ENCODE results near the gene ATP2C1. TPM values are rescaled to one million over a fixed set of nuclear protein-coding genes. Genes with fewer than 3 reads are reported as not detected.

The ATP2C1 gene
- total RNA-seq, 2 experiments from 2014 or later, result 46.4 to 46.8 TPM

DNA sequence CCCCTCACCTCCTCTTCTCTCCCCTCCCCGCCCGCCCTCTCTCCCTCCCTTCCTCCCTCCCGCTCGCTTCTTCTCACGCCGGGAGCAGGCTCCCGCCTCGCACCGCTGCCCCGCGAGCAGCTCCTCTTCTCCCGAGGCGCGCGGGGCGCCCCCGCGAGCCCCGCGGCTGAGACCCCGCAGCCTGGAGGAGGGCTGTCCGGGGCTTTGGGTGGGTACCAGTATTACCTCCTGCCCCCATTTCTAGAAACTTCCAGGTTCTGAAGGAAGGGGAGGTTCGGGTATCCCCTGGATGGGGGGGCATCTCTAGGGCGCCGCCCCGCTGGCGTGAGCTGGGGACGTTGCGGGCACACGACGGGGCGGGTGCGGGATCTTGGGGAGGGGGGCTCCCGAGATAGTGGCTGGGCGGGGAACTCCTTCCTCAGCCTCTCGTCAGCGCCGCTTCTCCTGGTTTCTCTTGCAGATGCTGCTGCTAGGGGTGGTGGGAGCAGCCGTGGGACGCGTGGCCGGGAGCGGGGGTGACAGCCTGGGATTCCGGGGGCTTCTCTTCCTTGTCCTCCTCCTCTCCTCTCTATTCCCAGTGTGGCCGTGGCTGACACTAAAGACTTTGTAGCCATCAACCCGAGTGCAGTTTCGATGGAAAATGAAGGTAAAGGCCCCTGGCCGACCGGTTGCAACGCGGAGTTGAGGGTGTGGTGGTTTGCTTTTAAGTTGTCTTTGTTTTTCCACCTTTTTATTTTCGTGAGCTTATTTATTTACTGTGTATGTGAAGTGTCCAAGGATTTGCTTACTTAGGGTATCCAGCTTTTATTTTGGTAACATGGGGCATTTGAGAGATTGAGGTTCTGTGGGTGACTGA lies 474 bp downstream of the ATP2C1 start:
- peaks cover 6% of the 10 kb centered on the region for H3K36me3 Mint-ChIP-seq (ENCODE audit: low read depth)
- ChIA-PET CTCF (interaction anchor here (0.8 to 9.2 kb wide), 20 partner anchors 9 to 171 kb away, joined by 3 to 125 read pairs (median 6); partner anchors contain the start of genes ASTE1 and NEK11), POLR2A (interaction anchor here (0.7 to 4.8 kb wide), 12 partner anchors 14 to 224 kb away, joined by 3 to 23 read pairs (median 6); partner anchors contain the start of gene PIK3R4)
- H3K9me3 Mint-ChIP-seq, result no peaks in the 10 kb centered on the region
- TF ChIP-seq, protein P1, sequence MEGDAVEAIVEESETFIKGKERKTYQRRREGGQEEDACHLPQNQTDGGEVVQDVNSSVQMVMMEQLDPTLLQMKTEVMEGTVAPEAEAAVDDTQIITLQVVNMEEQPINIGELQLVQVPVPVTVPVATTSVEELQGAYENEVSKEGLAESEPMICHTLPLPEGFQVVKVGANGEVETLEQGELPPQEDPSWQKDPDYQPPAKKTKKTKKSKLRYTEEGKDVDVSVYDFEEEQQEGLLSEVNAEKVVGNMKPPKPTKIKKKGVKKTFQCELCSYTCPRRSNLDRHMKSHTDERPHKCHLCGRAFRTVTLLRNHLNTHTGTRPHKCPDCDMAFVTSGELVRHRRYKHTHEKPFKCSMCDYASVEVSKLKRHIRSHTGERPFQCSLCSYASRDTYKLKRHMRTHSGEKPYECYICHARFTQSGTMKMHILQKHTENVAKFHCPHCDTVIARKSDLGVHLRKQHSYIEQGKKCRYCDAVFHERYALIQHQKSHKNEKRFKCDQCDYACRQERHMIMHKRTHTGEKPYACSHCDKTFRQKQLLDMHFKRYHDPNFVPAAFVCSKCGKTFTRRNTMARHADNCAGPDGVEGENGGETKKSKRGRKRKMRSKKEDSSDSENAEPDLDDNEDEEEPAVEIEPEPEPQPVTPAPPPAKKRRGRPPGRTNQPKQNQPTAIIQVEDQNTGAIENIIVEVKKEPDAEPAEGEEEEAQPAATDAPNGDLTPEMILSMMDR (IDR thresholded peaks at IDR 0.05), result no peak
- peak overlapping the region; percentile 98 for H3K27ac Mint-ChIP-seq
- H3K4me1 Mint-ChIP-seq (ENCODE audit: low read depth), result peaks cover 45% of the 10 kb centered on the region
- H3K4me3 Mint-ChIP-seq, result peak overlapping the region; percentile 97
- intact Hi-C loops (cut with micrococcal nuclease), result no loop called here
- ATAC-seq, result peak; percentile 15
- peak; percentile 47 for DNase-seq
- H3K27me3 Mint-ChIP-seq, result no peaks in the 10 kb centered on the region

DNA sequence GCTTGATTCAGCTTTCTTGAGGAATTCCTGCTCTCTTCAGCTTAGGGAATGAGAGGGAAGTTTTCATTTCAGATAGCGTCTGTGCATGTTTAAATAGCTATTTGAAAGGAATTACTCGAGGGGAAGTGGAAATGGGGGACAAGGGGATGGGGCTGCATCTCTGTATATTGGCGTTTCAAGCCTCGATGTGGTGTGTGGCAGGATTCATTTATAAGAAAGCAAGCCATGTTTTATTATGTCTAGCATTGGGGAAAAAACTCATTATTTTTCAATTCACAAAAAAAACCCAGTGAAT lies 1.0 kb downstream of the ATP2C1 start:
- ChIA-PET CTCF (interaction anchor here (0.8 to 9.2 kb wide), 4 partner anchors 35 to 154 kb away, joined by 3 to 125 read pairs (median 14); no protein-coding TSS in a partner anchor), POLR2A (interaction anchor here (0.7 to 4.8 kb wide), 6 partner anchors 13 to 147 kb away, joined by 3 to 23 read pairs (median 5); partner anchors contain the start of gene PIK3R4)
- Mint-ChIP-seq H3K4me1 (ENCODE audit: low read depth) (peaks cover 45% of the 10 kb centered on the region), H3K36me3 (ENCODE audit: low read depth) (peaks cover 6% of the 10 kb centered on the region), H3K27ac (peak overlapping the region; percentile 83), H3K9me3 (no peaks in the 10 kb centered on the region), H3K27me3 (no peaks in the 10 kb centered on the region), H3K4me3 (peak overlapping the region; percentile 97)
- no peak for DNase-seq
- no peak for ATAC-seq
- intact Hi-C loops (cut with micrococcal nuclease), result no loop called here
- TF ChIP-seq, protein P1 (IDR thresholded peaks at IDR 0.05), result no peak

DNA sequence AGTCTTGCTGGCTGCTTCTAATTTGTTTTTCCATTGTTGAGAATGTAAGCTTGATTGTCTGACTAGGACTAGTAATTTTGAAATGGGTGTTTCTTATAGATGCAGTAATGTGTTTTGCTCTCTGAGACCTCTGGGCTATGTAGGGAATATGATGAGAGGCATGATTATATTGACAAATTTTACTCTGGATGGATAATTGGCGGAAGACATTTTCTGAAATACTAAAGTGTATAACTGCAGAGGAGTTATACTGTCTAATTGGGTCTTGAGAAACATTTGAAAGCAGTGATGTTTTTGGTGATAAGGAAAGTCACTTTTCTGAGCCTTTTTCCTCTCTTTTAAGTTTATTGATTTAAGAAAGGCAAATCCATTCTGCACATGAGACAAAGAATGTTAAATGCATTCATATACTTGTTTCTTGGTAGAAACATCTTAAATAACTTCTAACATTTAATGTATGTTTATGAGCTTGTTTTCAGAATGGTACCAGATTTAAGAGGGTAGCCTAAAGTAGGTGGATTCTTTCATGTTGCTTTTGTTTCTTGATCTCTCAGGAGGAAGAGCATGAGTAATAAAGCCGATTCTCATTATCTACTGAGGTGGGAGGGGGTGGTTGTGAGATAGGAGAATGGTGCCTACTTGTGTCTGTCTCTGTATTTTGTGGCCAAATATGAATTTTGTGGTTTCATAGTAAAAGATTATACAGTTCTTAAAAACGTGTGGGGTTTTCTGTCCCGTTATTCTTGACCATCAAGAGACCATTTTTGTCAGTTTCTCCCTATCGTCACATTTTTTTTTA lies 2.0 kb downstream of the ATP2C1 start:
- intact Hi-C loops (cut with micrococcal nuclease), result no loop called here
- peak overlapping the region; percentile 83 for H3K27ac Mint-ChIP-seq
- peak; percentile 35 for ATAC-seq
- POLR2A ChIA-PET, result interaction anchor here (1.1 to 4.8 kb wide), 3 partner anchors 22 to 148 kb away, joined by 3 to 23 read pairs (median 17); partner anchors contain the start of gene PIK3R4
- CTCF ChIA-PET, result interaction anchor here (1.2 to 9.2 kb wide), 5 partner anchors 9 to 135 kb away, joined by 3 to 125 read pairs (median 3); no protein-coding TSS in a partner anchor
- H3K4me3 Mint-ChIP-seq, result peak overlapping the region; percentile 97
- TF ChIP-seq, protein P1 (IDR thresholded peaks at IDR 0.05), result no peak
- H3K4me1 Mint-ChIP-seq (ENCODE audit: low read depth), result peaks cover 46% of the 10 kb centered on the region
- H3K36me3 Mint-ChIP-seq (ENCODE audit: low read depth), result peaks cover 6% of the 10 kb centered on the region
- peak; percentile 34 for DNase-seq
- H3K27me3 Mint-ChIP-seq, result no peaks in the 10 kb centered on the region
- H3K9me3 Mint-ChIP-seq, result no peaks in the 10 kb centered on the region

DNA sequence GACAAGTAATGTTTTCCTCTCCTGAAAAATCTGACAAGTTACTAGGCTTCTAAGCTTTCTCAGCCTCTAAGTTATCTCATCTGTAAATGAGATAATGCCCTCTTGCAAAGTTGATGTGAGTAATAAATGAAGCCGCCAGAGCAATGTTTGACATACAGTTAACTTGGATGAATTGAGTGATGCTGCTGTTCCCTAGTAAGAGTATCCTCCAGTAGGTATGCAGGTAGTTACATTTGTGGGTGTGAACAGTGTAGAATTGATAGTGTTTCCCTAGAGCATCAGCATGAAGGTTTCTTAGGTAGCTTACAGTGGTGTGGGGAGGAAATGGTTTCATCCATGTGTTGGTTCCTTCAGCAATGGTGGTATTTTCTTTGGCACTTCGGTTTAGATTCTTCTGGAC lies 3.4 kb downstream of the ATP2C1 start:
- no peaks in the 10 kb centered on the region for H3K27me3 Mint-ChIP-seq
- no peak for DNase-seq
- intact Hi-C loops (cut with micrococcal nuclease), result no loop called here
- H3K4me1 Mint-ChIP-seq (ENCODE audit: low read depth), result peaks cover 60% of the 10 kb centered on the region
- no peak for ATAC-seq
- CTCF ChIA-PET, result interaction anchor here (1.2 to 9.2 kb wide), 4 partner anchors 8 to 137 kb away, joined by 3 to 125 read pairs (median 4); no protein-coding TSS in a partner anchor
- H3K9me3 Mint-ChIP-seq, result no peaks in the 10 kb centered on the region
- TF ChIP-seq, protein P1 (IDR thresholded peaks at IDR 0.05), result no peak
- H3K36me3 Mint-ChIP-seq (ENCODE audit: low read depth), result peaks cover 6% of the 10 kb centered on the region
- H3K4me3 Mint-ChIP-seq, result no peak overlapping the region
- no peak overlapping the region for H3K27ac Mint-ChIP-seq
- POLR2A ChIA-PET, result interaction anchor here (0.9 to 4.8 kb wide), 2 partner anchors 19 to 47 kb away, joined by 4 to 23 read pairs; no protein-coding TSS in a partner anchor

Measured in activated CD8-positive, alpha-beta T cell treated with anti-CD3 and anti-CD28 coated beads for 36 hours (primary cell).